ENCODE results near the gene CAB39L. TPM values are rescaled to one million over a fixed set of nuclear protein-coding genes. Genes with fewer than 3 reads are reported as not detected.

The CAB39L gene
- total and polyA plus RNA-seq, 2 of the 4 experiments (the other 2 are of a cell fraction), result 8.5 to 16.7 TPM

GRCh38 chr13:49367640-49368422, 76.0 kb downstream of the CAB39L start:
- peak; percentile 78 for ATAC-seq (ENCODE audit: low read depth)
- H4K91ac ChIP-seq (ENCODE audit: insufficient read depth, low read depth, low read length), result peak overlapping the region; percentile 68

More at GRCh38 chr13:49367640-49368422, 76.0 kb downstream of the CAB39L start:
- Histone ChIP-seq H3K14ac (replicated peaks; ENCODE audit: low read depth, low read length) (no peak overlapping the region), H3K4ac (ENCODE audit: low read depth, low read length) (0 out of 2 replicates have a peak overlapping the region, but pooled peaks have one; percentile 6), H2BK120ac (ENCODE audit: low read depth, low read length) (0 out of 2 replicates have a peak overlapping the region, but pooled peaks have one; percentile 29), H2BK15ac (ENCODE audit: low read depth, low read length) (0 out of 3 replicates have a peak overlapping the region, but pooled peaks have one; percentile 11), H3K79me1 (ENCODE audit: low read depth in 1 of 2, low read length in 2 of 2) (no peaks in the 10 kb centered on the region), H3K18ac (ENCODE audit: low read depth, low read length) (peak overlapping the region; percentile 87; the same call in 1 of the 2 replicates), H4K5ac (ENCODE audit: low read depth, low read length) (peak overlapping the region; percentile 60; the same call in 1 of the 2 replicates), H3K4me2 (ENCODE audit: low read depth, low read length) (peak overlapping the region; percentile 86), H3K36me3 (ENCODE audit: control insufficient read depth, insufficient read depth, low read length) (no peaks in the 10 kb centered on the region), H3K27ac (ENCODE audit: insufficient read depth, low read length) (peak overlapping the region; percentile 24; the same call in 1 of the 2 replicates), H2AFZ (replicated peaks; ENCODE audit: low read length, poor library complexity) (no peak overlapping the region), H3K9me1 (ENCODE audit: insufficient read depth, low read length) (no peaks in the 10 kb centered on the region), H3K4me1 (ENCODE audit: control insufficient read depth, insufficient read depth, low read length) (peaks cover 9% of the 10 kb centered on the region), H4K8ac (ENCODE audit: low read depth in 2 of 2, low read length in 2 of 2) (0 out of 4 replicates have a peak overlapping the region, but pooled peaks of 1 of the 2 experiments have one; percentile 30), H2BK5ac (ENCODE audit: low read depth, low read length, poor library complexity, severe bottlenecking) (peak overlapping the region; percentile 48), H2AK5ac (ENCODE audit: low read depth, low read length) (peak overlapping the region; percentile 50; the same call in 1 of the 2 replicates), H3K4me3 (ENCODE audit: insufficient read depth, low read depth, low read length) (no peak overlapping the region), H3K23ac (ENCODE audit: low read depth, low read length) (no peak overlapping the region; the same call in 1 of the 2 replicates), H3K56ac (ENCODE audit: extremely low read depth, insufficient read depth, low read length) (no peak overlapping the region), H4K20me1 (ENCODE audit: insufficient read depth, low read length) (no peaks in the 10 kb centered on the region), H3K9ac (ENCODE audit: low read depth, low read length) (no peak overlapping the region), H2AK9ac (replicated peaks; ENCODE audit: low read depth, low read length, poor library complexity) (no peak overlapping the region), H3K27me3 (ENCODE audit: control insufficient read depth, insufficient read depth, low read length) (no peaks in the 10 kb centered on the region), H3K9me3 (ENCODE audit: control insufficient read depth, insufficient read depth, low read length) (0 out of 2 replicates have a peak, but pooled peaks cover 2% of the 10 kb centered on the region), H2BK20ac (ENCODE audit: low read depth, low read length) (peak overlapping the region; percentile 21; the same call in 1 of the 2 replicates)
- intact Hi-C loops (cut with micrococcal nuclease) (no loop called here), dilution Hi-C loops (cut with HindIII; ENCODE audit: low sequenced_read_pairs, unreplicated experiment) (no loop called here), in situ Hi-C loops (cut with MboI; ENCODE audit: low sequenced_read_pairs) (no loop called here)
- ChIA-PET POLR2A (ENCODE audit: unreplicated experiment) (no interaction called here), CTCF (interaction anchor here (0.8 to 1.0 kb wide), 2 partner anchors 9 to 48 kb away, joined by 3 read pairs; no protein-coding TSS in a partner anchor)
- TF ChIP-seq NFE2L2 (IDR thresholded peaks at IDR 0.05; ENCODE audit: low read depth, low read length) (no peak), RFX5 (IDR thresholded peaks at IDR 0.05; ENCODE audit: low read depth, low read length) (no peak), BHLHE40 (IDR thresholded peaks at IDR 0.05; ENCODE audit: low read depth, low read length) (no peak), SMC3 (IDR thresholded peaks at IDR 0.05; ENCODE audit: low read depth, low read length) (no peak), MAZ (IDR thresholded peaks at IDR 0.05; ENCODE audit: borderline replicate concordance, low read depth, low read length) (no peak), RCOR1 (IDR thresholded peaks at IDR 0.05; ENCODE audit: insufficient replicate concordance, low read length) (no peak), FOS (IDR thresholded peaks at IDR 0.05; ENCODE audit: low read depth, low read length) (no peak), CHD1 (IDR thresholded peaks at IDR 0.05; ENCODE audit: low read depth, low read length) (no peak), ELK1 (IDR thresholded peaks at IDR 0.05; ENCODE audit: borderline replicate concordance, low read depth, low read length) (no peak), MXI1 (IDR thresholded peaks at IDR 0.05; ENCODE audit: borderline replicate concordance, low read depth, low read length) (no peak)
- WGBS, 2 experiments (ENCODE audit: extremely low coverage in 2 of 2, insufficient read length in 1 of 2), result no CpG with 5 or more reads among the region's 5 CpGs
- no peak for DNase-seq
- no TSS peak for BruUV-seq (replicated peaks)
